HepG2 (cell line): ENCODE data around the gene BMPR1B. TPM values are rescaled to one million over a fixed set of nuclear protein-coding genes. Genes with fewer than 3 reads are reported as not detected.

Experiments used
- ATAC-seq: fragments of 200-7000 bp; cut with Tn5 transposase; 3 replicates; pipeline ENCODE4 v1.9.1; 2020; ENCODE audit warnings: mild to moderate bottlenecking, moderate library complexity
- BruUV-seq: library from RNA; stranded (reverse); fragments of 400-500 nt; replicated peaks from 2 replicates; lab custom pipeline; 2021; lab: Mats Ljungman, UMichigan
- CTCF ChIA-PET: fragments of 300-600 bp; formaldehyde crosslinking; extraction: SDS; loops from one replicate; lab custom pipeline; 2021; ENCODE audit warnings: low total read pairs, inconsistent platforms, low intra/inter-chr PET ratio; lab: Yijun Ruan, JAX
- POLR2A ChIA-PET: fragments of 350-600 bp; sonication (Branson Sonifier 250); formaldehyde crosslinking; loops from one replicate; lab custom pipeline; 2020; ENCODE audit warnings: antibody characterized with exemption, inconsistent platforms; lab: Yijun Ruan, JAX
- DNase-seq: peaks from one replicate; pipeline ENCODE4 v3.0.0-alpha.2; 2015; ENCODE audit warnings: low spot score
- FAIRE-seq: peaks from 3 replicates; lab custom pipeline; 2011; peaks lifted over from hg19 to GRCh38; lab: Jason Lieb, UNC
- H2AFZ ChIP-seq: one replicate; pipeline ENCODE4 v1.6.1; 2011; ENCODE audit warnings: low read length, inconsistent platforms
- H3K27ac ChIP-seq: fragments of 300-600 bp; 3 replicates; pipeline ENCODE4 v1.8.0; 2011; ENCODE audit warnings: mixed run types, mild to moderate bottlenecking, mixed read lengths, low read length, inconsistent platforms; ENCODE audit not compliant: insufficient read depth; ENCODE audit errors: extremely low read length
- H3K27me3 ChIP-seq, 2 experiments: fragments of 200-600 bp in 1 of 2; 2 replicates in 1 of 2; 3 replicates in 1 of 2; pipeline versions ENCODE4 v1.6.0 to v1.8.0; 2011; ENCODE audit warnings: low read length in 2 of 2, mild to moderate bottlenecking in 2 of 2, moderate library complexity in 2 of 2, inconsistent platforms in 1 of 2; ENCODE audit not compliant: insufficient read depth in 2 of 2, control insufficient read depth in 1 of 2
- H3K36me3 ChIP-seq, 2 experiments: fragments of 200-600 bp in 1 of 2; replicated peaks in 1 of 2; 2 replicates in 1 of 2; 3 replicates in 1 of 2; pipeline versions ENCODE4 v1.5.1 to v1.8.0; 2011; ENCODE audit warnings: low read length in 2 of 2, inconsistent platforms in 1 of 2; ENCODE audit not compliant: insufficient read depth in 2 of 2, control insufficient read depth in 1 of 2
- H3K4me1 ChIP-seq: 2 replicates; pipeline ENCODE4 v1.5.1; 2012; ENCODE audit warnings: low read length, inconsistent platforms; ENCODE audit not compliant: insufficient read depth
- H3K4me2 ChIP-seq: 2 replicates; pipeline ENCODE4 v1.6.0; 2011; ENCODE audit warnings: low read depth, low read length, inconsistent platforms
- H3K4me3 ChIP-seq, 3 experiments: fragments of 200-600 bp in 1 of 3; sonication (generic), shearing (Covaris generic) in 1 of 3; replicated peaks in 1 of 3; 2 replicates each; pipeline ENCODE4 v1.5.1; 2011 to 2016; ENCODE audit warnings: low read length in 3 of 3, inconsistent platforms in 2 of 3, low read depth in 2 of 3, mild to moderate bottlenecking in 2 of 3, control low read depth in 1 of 3, mixed read lengths in 1 of 3; ENCODE audit not compliant: insufficient read depth in 1 of 3
- H3K79me2 ChIP-seq: one replicate; pipeline ENCODE4 v1.6.1; 2011; ENCODE audit warnings: low read length, inconsistent platforms; ENCODE audit not compliant: insufficient read depth
- H3K9ac ChIP-seq: 2 replicates; pipeline ENCODE4 v1.6.0; 2011; ENCODE audit warnings: mild to moderate bottlenecking, low read depth, low read length, inconsistent platforms; ENCODE audit not compliant: insufficient read depth
- H3K9me3 ChIP-seq: 2 replicates; pipeline ENCODE4 v1.5.1; 2012; ENCODE audit warnings: mild to moderate bottlenecking, low read length
- H4K20me1 ChIP-seq: 2 replicates; pipeline ENCODE4 v1.6.0; 2011; ENCODE audit warnings: inconsistent platforms, mild to moderate bottlenecking, low read length, moderate library complexity; ENCODE audit not compliant: insufficient read depth
- AHDC1 ChIP-seq: sonication (generic); formaldehyde crosslinking; IDR thresholded peaks from 2 replicates; pipeline ENCODE4 v1.5.1; 2020; ENCODE audit warnings: mild to moderate bottlenecking, missing genetic modification reagents, borderline replicate concordance
- STAT6 ChIP-seq: sonication (generic); formaldehyde crosslinking; IDR thresholded peaks from 2 replicates; pipeline ENCODE4 v1.4.0; 2020; ENCODE audit warnings: missing genetic modification reagents, mild to moderate bottlenecking, borderline replicate concordance
- ZNF878 ChIP-seq: sonication (generic); formaldehyde crosslinking; IDR thresholded peaks from 2 replicates; pipeline ENCODE4 v1.8.1; 2023; ENCODE audit warnings: mild to moderate bottlenecking, missing genetic modification reagents, moderate library complexity
- WGBS: methylation state at CpG from one replicate; pipeline ENCODE4 v1.1.6; 2017; ENCODE audit warnings: low lambda C conversion rate; 5-methylcytosine and 5-hydroxymethylcytosine counted together
- in situ Hi-C: cut with HindIII; loops from 2 replicates; pipeline ENCODE4 v1.10.0; 2017; ENCODE audit warnings: low pct_unique_long_range_greater_than_20kb; ENCODE audit not compliant: extremely low pct_ligation_motif_present
- intact Hi-C: fragments of 100-400 bp; cut with micrococcal nuclease; formaldehyde crosslinking; loops from one replicate; pipeline ENCODE4 v1.10.0; 2022; ENCODE audit not compliant: unreplicated experiment
- polyA plus RNA-seq, 8 experiments: library from polyadenylated mRNA; depleted of rRNA in 3 of 8; stranded (reverse) in 7 of 8; unstranded in 1 of 8; fragments of >200 nt; fragmentation: Illumina TruSeq in 4 of 8; extraction: Trizol in 4 of 8; gene quantifications; 2 replicates each; pipeline versions ENCODE4 v1.2.1 to v1.2.3, GENCODE V29; 2011 to 2016; ENCODE audit warnings: low read depth in 4 of 8, missing spikeins in 1 of 8, mixed read lengths in 1 of 8; ENCODE audit not compliant: insufficient read depth in 1 of 8
- total RNA-seq, 5 experiments: library from RNA; depleted of rRNA; stranded (reverse); fragments of >200 nt; fragmentation: Illumina TruSeq; extraction: Trizol; gene quantifications; 2 replicates each; pipeline ENCODE4 v1.2.3, GENCODE V29; 2016; ENCODE audit warnings: low read depth in 1 of 5

Gene BMPR1B
- total and polyA plus RNA-seq, 2 of the 13 experiments (the other 11 are each of a cell fraction or from before 2014, with no cell fraction given): 0.07 TPM; not detected in 1

- TF ChIP-seq STAT6 (CRISPR knock-in tag) (no peak), ZNF878 (CRISPR knock-in tag) (no peak)
Measured at GRCh38 chr4:95105983-95106382, 348.2 kb downstream of the BMPR1B start (continued).

GRCh38 chr4:95106408-95106928 lies 348.7 kb downstream of the BMPR1B start:
- ChIA-PET POLR2A (no interaction called here), CTCF (no interaction called here)
- no peak overlapping the region for H3K4me2 ChIP-seq
- no peaks in the 10 kb centered on the region for H3K36me3 ChIP-seq
- H3K27ac ChIP-seq: no peak overlapping the region
- in situ Hi-C loops: no loop called here
- intact Hi-C loops: no loop called here
- no peak for TF ChIP-seq AHDC1 (CRISPR knock-in tag)
- FAIRE-seq: no peak
- H3K79me2 ChIP-seq: no peaks in the 10 kb centered on the region
- no peaks in the 10 kb centered on the region for H3K27me3 ChIP-seq
- 15% methylated on average over 2 of the region's 2 CpGs for WGBS
- H3K4me3 ChIP-seq: no peak overlapping the region
- no peak overlapping the region for H2AFZ ChIP-seq
- BruUV-seq: no TSS peak
- no peaks in the 10 kb centered on the region; the same call in 1 of the 2 replicates for H4K20me1 ChIP-seq
- no peak overlapping the region for H3K9ac ChIP-seq
- no peaks in the 10 kb centered on the region for H3K9me3 ChIP-seq
- no peaks in the 10 kb centered on the region for H3K4me1 ChIP-seq
- no peak for ATAC-seq
- no peak for DNase-seq
